ENCODE measurements around the gene ENTPD8.

Gene ENTPD8

GRCh38 chr9:137441289-137441934 lies at the start of gene ENTPD8:
ENTPD8 (minus strand) TSS chr9:137441357; CDS start chr9:137438285, 3,072 bp downstream.
- DNase-seq, result no peak

- no peak for DNase-seq
Measured at GRCh38 chr9:137490532-137491186, 49.5 kb upstream of the ENTPD8 start.

DNA sequence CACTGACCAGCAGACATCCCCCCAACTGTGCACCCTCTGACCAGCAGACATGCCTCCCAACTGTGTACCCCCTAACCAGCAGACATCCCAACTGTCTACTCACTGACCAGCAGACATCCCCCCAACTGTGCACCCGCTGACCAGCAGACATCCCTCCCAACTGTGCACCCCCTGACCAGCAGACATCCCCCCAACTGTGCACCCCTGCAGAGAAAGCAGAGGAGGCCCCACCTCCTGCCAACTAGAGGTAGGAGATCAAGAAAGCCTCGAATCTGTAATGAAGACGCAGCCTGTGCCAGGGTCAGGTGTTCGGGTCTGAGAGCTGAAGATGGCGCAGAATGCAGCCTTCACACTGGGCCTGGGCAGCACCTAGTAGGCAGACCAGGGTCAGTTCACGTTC lies 47.7 kb upstream of the ENTPD8 start:
- DNase-seq, result no peak

DNA sequence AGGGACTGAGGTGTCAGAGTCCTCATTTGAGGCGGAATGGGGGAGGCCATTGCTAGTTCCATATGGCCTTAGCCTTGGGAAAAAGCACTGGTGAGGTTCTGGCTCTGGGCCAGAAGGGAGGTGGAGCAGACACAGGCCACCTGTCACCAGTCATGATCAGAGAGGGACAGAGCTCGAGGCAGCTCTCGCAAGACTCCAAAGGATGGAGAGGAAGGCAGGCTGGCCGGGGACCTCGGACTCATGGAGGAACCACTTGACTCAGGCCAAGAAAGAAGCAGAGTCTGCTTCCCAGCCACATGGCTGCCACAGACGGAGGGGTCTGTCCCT lies 47.1 kb upstream of the ENTPD8 start:
- no peak for DNase-seq

- no peak for DNase-seq
Measured at GRCh38 chr9:137487454-137488326, 46.5 kb upstream of the ENTPD8 start.

DNA sequence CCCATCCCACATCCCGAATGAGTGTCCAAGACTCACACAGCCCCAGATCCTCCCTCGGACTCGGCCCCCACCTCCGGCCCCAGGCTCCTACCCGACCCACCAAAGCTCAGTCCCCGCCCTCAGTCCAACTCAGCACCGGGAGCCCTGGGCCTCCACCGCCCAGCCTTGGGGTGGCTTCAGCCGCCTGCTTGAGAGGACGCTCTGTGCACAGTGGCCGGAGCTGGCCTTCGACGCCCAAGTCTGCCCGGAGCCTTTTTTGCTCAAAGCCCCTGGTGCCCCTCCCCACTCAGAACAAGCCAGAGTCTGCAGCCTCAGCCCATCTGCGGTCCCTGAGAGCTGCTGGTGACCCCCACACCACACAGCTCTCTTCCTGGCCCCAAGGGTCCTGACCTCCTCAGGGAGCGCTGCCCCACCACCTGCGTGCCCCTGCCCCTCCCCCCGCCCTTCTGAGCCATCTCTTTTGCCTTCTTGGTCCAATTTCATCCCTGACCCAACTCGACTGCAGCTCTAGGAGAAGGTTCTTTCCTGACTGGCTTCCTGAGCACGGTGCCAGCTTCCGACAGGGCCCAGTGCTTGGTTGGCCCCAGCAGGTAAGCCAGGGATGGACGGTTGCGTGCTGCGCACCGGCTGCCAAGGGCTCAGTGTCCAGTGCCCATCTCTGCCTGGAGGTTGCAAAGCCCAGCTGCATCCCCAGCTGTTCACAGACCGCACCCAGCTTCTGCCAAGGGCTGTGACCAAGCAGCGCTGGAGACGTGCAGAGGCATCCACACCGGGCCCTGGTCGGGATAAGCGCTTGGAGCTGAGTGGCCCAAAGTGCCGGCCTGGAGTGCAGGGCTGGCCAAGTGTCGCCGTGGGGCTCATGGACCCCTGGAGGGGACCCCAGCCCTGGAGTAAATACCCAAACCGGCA lies 45.6 kb upstream of the ENTPD8 start:
- DNase-seq, result no peak

DNA sequence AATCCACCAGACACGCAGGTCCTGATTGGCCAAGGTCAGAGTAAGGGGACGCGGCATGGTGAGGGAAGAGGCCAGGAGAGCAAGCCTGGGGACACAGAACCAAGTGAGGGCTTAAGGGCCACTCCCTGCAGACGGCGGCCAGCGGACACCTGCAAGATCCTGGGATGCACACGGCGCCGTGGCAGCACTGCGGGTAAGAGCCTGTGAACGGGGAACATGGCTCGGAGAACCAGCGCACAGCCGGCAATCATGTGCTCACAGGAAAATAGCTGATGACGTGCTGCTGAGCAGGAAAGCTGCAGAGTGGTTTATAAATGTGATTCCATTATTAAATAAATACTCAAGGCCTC lies 45.0 kb upstream of the ENTPD8 start:
- DNase-seq, result no peak

DNA sequence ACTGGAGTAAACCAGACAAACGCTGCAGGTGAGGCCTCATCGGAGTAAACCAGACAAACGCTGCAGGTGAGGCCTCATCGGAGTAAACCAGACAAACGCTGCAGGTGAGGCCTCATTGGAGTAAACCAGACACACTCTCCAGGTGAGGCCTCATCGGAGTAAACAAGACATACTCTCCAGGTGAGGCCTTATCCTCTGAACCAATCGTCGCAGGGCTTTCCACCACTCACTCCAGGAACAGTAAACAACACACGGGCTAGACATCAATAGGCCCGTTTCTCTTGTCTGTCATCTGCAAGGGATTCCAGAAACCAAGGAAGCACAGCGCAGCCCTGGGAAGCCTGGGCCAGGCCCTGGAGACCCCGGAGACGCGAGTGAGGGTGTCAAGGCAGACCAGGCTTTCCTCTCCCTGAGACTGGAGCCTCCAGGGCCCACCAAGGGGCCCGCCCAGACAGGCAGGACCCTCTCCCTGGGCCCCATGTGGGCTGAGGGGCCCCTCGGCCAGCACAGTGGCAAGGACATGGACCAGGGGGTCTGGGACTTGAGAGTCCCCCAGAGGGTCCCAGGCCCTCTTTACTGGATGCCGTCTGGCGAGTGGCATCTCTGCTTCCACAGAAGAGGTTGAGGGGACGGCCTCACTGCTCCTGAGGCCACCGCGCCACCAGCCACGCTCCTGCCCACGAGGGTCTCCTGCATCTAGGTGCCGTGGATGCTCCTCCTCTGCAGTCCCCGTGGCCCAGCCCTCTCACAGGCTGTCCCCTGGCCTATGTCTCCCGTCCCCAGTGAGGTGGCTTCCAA lies 44.4 kb upstream of the ENTPD8 start:
- no peak for DNase-seq

DNA sequence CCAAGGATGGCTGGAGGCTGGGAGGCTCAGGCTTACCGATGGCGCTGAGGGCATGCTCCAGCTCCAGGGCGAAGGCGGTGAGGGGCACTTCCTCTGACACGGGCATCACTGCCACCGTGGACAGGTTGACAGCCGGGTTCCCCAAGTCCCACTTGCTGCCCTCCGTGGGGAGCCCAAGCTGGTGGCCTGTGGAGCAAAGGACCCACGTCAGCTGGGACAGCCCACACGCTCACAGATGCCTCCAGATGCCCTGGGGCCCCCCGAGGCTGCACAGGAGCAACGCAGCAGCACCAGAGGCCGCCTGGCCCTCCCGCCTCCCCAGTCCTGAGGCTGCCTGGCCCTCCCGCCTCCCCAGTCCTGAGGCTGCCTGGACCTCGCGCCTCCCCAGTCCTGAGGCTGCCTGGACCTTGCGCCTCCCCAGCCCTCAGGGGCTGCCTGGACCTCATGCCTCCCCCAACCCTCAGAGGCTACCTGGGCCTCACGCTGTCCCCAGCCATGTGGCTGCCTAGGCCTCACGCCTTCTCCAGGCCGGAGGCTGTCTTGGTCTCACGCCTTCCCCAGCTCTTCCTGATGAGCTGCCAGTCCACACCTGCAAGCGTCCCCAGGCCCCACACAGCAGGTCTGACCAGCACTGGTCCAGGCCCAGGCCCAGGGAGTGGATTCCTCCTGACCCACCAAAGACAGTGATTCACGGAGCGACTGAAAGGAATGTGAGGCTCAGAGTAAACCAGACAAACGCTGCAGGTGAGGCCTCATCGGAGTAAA lies 43.6 kb upstream of the ENTPD8 start:
- DNase-seq, result no peak

DNA sequence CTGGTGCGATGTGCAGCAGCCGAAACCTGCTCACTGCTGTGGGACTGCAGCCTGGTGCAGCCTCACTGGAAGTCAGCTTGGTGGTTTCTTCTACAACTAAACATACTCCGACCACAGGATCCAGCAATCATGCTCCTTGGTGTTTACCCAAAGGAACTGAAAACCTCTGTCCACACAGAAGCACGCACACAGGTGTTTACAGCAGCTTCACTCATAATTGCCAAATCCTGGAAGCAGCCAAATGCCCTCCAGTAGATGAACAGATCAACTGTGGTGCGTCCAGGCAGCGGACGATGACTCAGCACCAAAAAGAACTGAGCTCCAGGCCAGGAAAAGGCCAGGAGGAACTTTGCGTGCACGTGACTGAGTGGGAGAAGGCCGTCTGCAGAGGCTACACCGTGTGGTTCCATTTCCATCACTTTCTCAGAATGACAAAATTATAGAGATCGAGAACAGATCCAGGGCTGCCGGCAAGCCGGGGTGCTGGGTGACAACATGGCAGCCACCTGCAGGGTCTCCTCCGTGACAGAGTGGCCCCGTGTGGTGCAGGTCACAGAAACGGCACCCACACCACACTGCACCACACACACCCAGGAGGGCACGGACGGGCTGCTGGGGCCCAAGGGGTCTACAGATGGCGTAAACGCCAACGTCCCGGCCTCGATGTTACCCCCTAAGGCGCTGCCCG lies 41.1 kb upstream of the ENTPD8 start:
- DNase-seq, result peak in 8 of 58 donors; percentile 15 to 61 (median 26)

- DNase-seq, result no peak
Measured at GRCh38 chr9:137480686-137481683, 39.8 kb upstream of the ENTPD8 start.

GRCh38 chr9:137479892-137480685 lies 38.9 kb upstream of the ENTPD8 start:
- no peak for DNase-seq

GRCh38 chr9:137478962-137479861 lies 38.1 kb upstream of the ENTPD8 start:
- DNase-seq, result peak in 16 of 58 donors; percentile 19 to 63 (median 38)

DNA sequence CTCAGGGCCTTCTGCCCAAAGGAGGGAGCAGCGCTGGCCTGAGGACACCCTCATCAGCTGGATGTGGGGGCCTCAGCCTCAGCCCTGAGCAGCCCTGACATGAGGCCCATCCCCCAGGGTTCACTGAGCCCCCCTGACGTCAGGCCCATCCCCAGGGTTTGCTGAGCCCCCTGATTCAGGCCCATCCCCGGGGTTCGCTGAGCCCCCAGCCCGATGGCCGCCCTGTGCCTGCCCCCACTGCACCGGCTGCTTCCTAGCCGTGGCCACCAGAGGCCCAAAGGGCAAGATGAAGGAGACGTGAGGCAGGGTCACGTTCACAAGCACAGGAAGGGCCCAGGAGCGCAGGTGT lies 37.4 kb upstream of the ENTPD8 start:
- DNase-seq, result no peak

GRCh38 chr9:137477778-137478612 lies 36.8 kb upstream of the ENTPD8 start:
- DNase-seq, result no peak
